Kidney glomerular epithelial cell (primary cell): Measurements from ENCODE around the gene GSTA1.
"Not testable (repeated sequence)": the region's sequence is repeated elsewhere in the genome, so short reads cannot be mapped to it uniquely, and the experiment has no call there.

Experiments
- DNase-seq: peaks from one replicate; lab custom pipeline; 2025; lab: John Stamatoyannopoulos, UW

Gene GSTA1

GRCh38 chr6:52803668-52804255 is at the start of gene GSTA1:
TSS of gene GSTA1 (minus strand) at chr6:52803816. CDS start at chr6:52799267, 4,549 bp downstream.
- not testable (repeated sequence) for DNase-seq

- no peak for DNase-seq
Measured at GRCh38 chr6:52849137-52849536, 45.5 kb upstream of the GSTA1 start.

- DNase-seq: no peak
Measured at GRCh38 chr6:52846002-52846401, 42.4 kb upstream of the GSTA1 start.

- DNase-seq: no peak
Measured at GRCh38 chr6:52843605-52844004, 40.0 kb upstream of the GSTA1 start.

- peak; percentile 64 for DNase-seq
Measured at GRCh38 chr6:52840763-52841585, 37.4 kb upstream of the GSTA1 start, which contains the start of gene GSTA5. TSS of gene GSTA5 (minus strand) at chr6:52840813.

GRCh38 chr6:52839124-52840055 is 35.8 kb upstream of the GSTA1 start:
- peak; percentile 44 for DNase-seq

GRCh38 chr6:52834481-52834880 is 30.9 kb upstream of the GSTA1 start:
- no peak for DNase-seq

- not testable (repeated sequence) for DNase-seq
Measured at GRCh38 chr6:52830869-52831268, 27.3 kb upstream of the GSTA1 start.

GRCh38 chr6:52829046-52829817 is 25.6 kb upstream of the GSTA1 start:
- no peak for DNase-seq

- not testable (repeated sequence) for DNase-seq
Measured at GRCh38 chr6:52828621-52829020, 25.0 kb upstream of the GSTA1 start.

- not testable (repeated sequence) for DNase-seq
Measured at GRCh38 chr6:52827073-52827783, 23.6 kb upstream of the GSTA1 start.

- DNase-seq: no peak
Measured at GRCh38 chr6:52826513-52826912, 22.9 kb upstream of the GSTA1 start.

- not testable (repeated sequence) for DNase-seq
Measured at GRCh38 chr6:52825900-52826459, 22.4 kb upstream of the GSTA1 start.

GRCh38 chr6:52825270-52825793 is 21.7 kb upstream of the GSTA1 start:
- not testable (repeated sequence) for DNase-seq

- DNase-seq: no peak
Measured at GRCh38 chr6:52821842-52822241, 18.2 kb upstream of the GSTA1 start.

- no peak for DNase-seq
Measured at GRCh38 chr6:52820198-52820597, 16.6 kb upstream of the GSTA1 start.

- DNase-seq: peak; percentile 45
Measured at GRCh38 chr6:52815167-52816092, 11.8 kb upstream of the GSTA1 start.

- not testable (repeated sequence) for DNase-seq
Measured at GRCh38 chr6:52814545-52814944, 10.9 kb upstream of the GSTA1 start.

- DNase-seq: not testable (repeated sequence)
Measured at GRCh38 chr6:52809777-52810176, 6.2 kb upstream of the GSTA1 start.
